DND-41 (cell line): ENCODE results near the gene CHST12.
"Not testable (repeated sequence)": the region's sequence is repeated elsewhere in the genome, so short reads cannot be mapped to it uniquely, and the experiment has no call there.

Experiments used
- ATAC-seq: fragments of 200-7000 bp; cut with Tn5 transposase; 3 replicates; pipeline ENCODE4 v1.9.1; 2021; ENCODE audit warnings: low read depth; ENCODE audit not compliant: insufficient read depth
- DNase-seq: peaks from one replicate; pipeline ENCODE4 v3.0.0-alpha.2; 2020
- H2AFZ ChIP-seq: 2 replicates; pipeline ENCODE4 v1.6.0; 2012; ENCODE audit warnings: low read depth, low read length
- H3K27ac ChIP-seq: 2 replicates; pipeline ENCODE4 v1.5.1; 2012; ENCODE audit warnings: low read length, inconsistent platforms
- H3K27me3 ChIP-seq: fragments of 200-600 bp; sonication (generic); 2 replicates; pipeline ENCODE4 v1.6.0; 2012; ENCODE audit warnings: low read length, mild to moderate bottlenecking, inconsistent platforms; ENCODE audit not compliant: insufficient read depth, poor library complexity
- H3K36me3 ChIP-seq: 2 replicates; pipeline ENCODE4 v1.5.1; 2012; ENCODE audit warnings: low read length, inconsistent platforms; ENCODE audit not compliant: insufficient read depth
- H3K4me1 ChIP-seq: 2 replicates; pipeline ENCODE4 v1.5.1; 2012; ENCODE audit warnings: mild to moderate bottlenecking, low read length; ENCODE audit not compliant: insufficient read depth
- H3K4me2 ChIP-seq: 2 replicates; pipeline ENCODE4 v1.6.0; 2012; ENCODE audit warnings: mild to moderate bottlenecking, moderate library complexity, low read length, inconsistent platforms; ENCODE audit not compliant: insufficient read depth
- H3K4me3 ChIP-seq, 2 experiments: fragments of 200-600 bp in 1 of 2; shearing (Covaris generic) in 1 of 2; 2 replicates each; pipeline ENCODE4 v1.5.1; 2012 to 2016; ENCODE audit warnings: inconsistent platforms in 2 of 2, low read length in 2 of 2, mild to moderate bottlenecking in 2 of 2, low read depth in 1 of 2, moderate library complexity in 1 of 2
- H3K79me2 ChIP-seq: 2 replicates; pipeline ENCODE4 v1.6.0; 2012; ENCODE audit warnings: low read length, inconsistent platforms; ENCODE audit not compliant: insufficient read depth
- H3K9ac ChIP-seq: 2 replicates; pipeline ENCODE4 v1.6.0; 2012; ENCODE audit warnings: low read depth, mild to moderate bottlenecking, inconsistent platforms, low read length, moderate library complexity
- H3K9me3 ChIP-seq: 2 replicates; pipeline ENCODE4 v1.5.1; 2012; ENCODE audit warnings: low read length, moderate library complexity, mild to moderate bottlenecking, inconsistent platforms; ENCODE audit not compliant: insufficient read depth, severe bottlenecking
- H4K20me1 ChIP-seq: 2 replicates; pipeline ENCODE4 v1.6.0; 2012; ENCODE audit warnings: low read length; ENCODE audit not compliant: insufficient read depth
- CTCF ChIP-seq: IDR thresholded peaks from 2 replicates; pipeline ENCODE4 v1.5.1; 2012; ENCODE audit warnings: borderline replicate concordance, low read length, moderate library complexity, mild to moderate bottlenecking; ENCODE audit not compliant: poor library complexity, severe bottlenecking; ENCODE audit errors: extremely low read depth
- EZH2 ChIP-seq: IDR thresholded peaks from 3 replicates; pipeline ENCODE4 v1.6.1; 2012; ENCODE audit warnings: borderline replicate concordance, low read depth, mild to moderate bottlenecking, moderate library complexity, low read length, inconsistent platforms; ENCODE audit not compliant: severe bottlenecking

CHST12 gene

GRCh38 chr7:2374830-2375728, 28.3 kb upstream of the CHST12 start:
- ATAC-seq, result no peak
- no peak overlapping the region for H3K9ac ChIP-seq

GRCh38 chr7:2376351-2377154, 26.9 kb upstream of the CHST12 start:
- DNase-seq, result no peak
- Histone ChIP-seq H3K27me3 (no peaks in the 10 kb centered on the region), H3K4me1 (no peaks in the 10 kb centered on the region), H3K9ac (no peak overlapping the region), H3K4me2 (no peak overlapping the region), H3K36me3 (peaks cover 94% of the 10 kb centered on the region), H2AFZ (no peak overlapping the region), H4K20me1 (peaks cover 71% of the 10 kb centered on the region), H3K9me3 (no peaks in the 10 kb centered on the region), H3K4me3 (no peak overlapping the region), H3K27ac (no peak overlapping the region), H3K79me2 (peaks cover 46% of the 10 kb centered on the region)
- TF ChIP-seq CTCF, result no peak
- no peak for TF ChIP-seq EZH2
- no peak for ATAC-seq

More at GRCh38 chr7:2374830-2375728, 28.3 kb upstream of the CHST12 start:
- TF ChIP-seq CTCF (no peak), EZH2 (no peak)
- H3K27ac ChIP-seq, result no peak overlapping the region
- no peaks in the 10 kb centered on the region for H3K9me3 ChIP-seq
- H3K4me3 ChIP-seq, result no peak overlapping the region
- H3K4me1 ChIP-seq, result no peaks in the 10 kb centered on the region
- H3K27me3 ChIP-seq, result no peaks in the 10 kb centered on the region
- no peak overlapping the region for H3K4me2 ChIP-seq
- peaks cover 48% of the 10 kb centered on the region for H3K79me2 ChIP-seq
- H4K20me1 ChIP-seq, result peaks cover 70% of the 10 kb centered on the region
- H2AFZ ChIP-seq, result no peak overlapping the region
- peaks cover 92% of the 10 kb centered on the region for H3K36me3 ChIP-seq
- DNase-seq, result no peak

- ATAC-seq, H3K27ac ChIP-seq, H3K9ac ChIP-seq, DNase-seq, H3K4me3 ChIP-seq, H3K4me2 ChIP-seq, H3K27me3 ChIP-seq, H3K4me1 ChIP-seq, H3K9me3 ChIP-seq, H2AFZ ChIP-seq: not testable (repeated sequence)
- peaks cover 76% of the 10 kb centered on the region for H4K20me1 ChIP-seq
- H3K36me3 ChIP-seq, result peaks cover 94% of the 10 kb centered on the region
- peaks cover 41% of the 10 kb centered on the region for H3K79me2 ChIP-seq
Observed at GRCh38 chr7:2377492-2377891, 25.9 kb upstream of the CHST12 start.

GRCh38 chr7:2378125-2378524, 25.3 kb upstream of the CHST12 start:
- H3K27me3 ChIP-seq, H3K9ac ChIP-seq, DNase-seq, H3K9me3 ChIP-seq, ATAC-seq, H3K4me1 ChIP-seq, H3K27ac ChIP-seq, H3K4me3 ChIP-seq, H2AFZ ChIP-seq, H3K4me2 ChIP-seq: not testable (repeated sequence)
- peaks cover 70% of the 10 kb centered on the region for H4K20me1 ChIP-seq
- H3K79me2 ChIP-seq, result peaks cover 36% of the 10 kb centered on the region
- peaks cover 92% of the 10 kb centered on the region for H3K36me3 ChIP-seq
